ENCODE measurements around the gene SRL.

DNA sequence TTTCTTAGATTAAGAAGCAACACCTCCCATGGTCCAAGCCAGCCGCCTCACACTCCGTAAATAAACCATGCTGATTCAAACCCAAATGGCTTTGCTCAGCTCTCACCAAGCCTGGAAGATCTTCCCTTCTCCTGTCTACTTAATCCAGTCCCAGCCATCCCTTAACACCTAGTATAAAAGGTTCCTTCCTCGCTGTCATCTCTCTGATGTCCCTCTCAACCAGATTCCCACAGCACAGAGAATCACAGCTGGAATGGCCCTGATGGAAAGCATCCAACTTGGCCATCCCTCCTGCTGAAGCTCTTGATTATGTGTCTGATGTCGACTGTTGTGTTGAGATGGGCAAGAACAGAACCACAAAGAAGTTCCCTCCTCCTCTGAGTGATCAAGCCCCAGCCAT is 75.1 kb downstream of the SRL start:
- TF ChIP-seq POLR2AphosphoS5 (IDR thresholded peaks at IDR 0.05) (no peak), POLR2A (IDR thresholded peaks at IDR 0.05) (no peak), EP300 (IDR thresholded peaks at IDR 0.05) (no peak)
- TF ChIP-seq, protein P1, sequence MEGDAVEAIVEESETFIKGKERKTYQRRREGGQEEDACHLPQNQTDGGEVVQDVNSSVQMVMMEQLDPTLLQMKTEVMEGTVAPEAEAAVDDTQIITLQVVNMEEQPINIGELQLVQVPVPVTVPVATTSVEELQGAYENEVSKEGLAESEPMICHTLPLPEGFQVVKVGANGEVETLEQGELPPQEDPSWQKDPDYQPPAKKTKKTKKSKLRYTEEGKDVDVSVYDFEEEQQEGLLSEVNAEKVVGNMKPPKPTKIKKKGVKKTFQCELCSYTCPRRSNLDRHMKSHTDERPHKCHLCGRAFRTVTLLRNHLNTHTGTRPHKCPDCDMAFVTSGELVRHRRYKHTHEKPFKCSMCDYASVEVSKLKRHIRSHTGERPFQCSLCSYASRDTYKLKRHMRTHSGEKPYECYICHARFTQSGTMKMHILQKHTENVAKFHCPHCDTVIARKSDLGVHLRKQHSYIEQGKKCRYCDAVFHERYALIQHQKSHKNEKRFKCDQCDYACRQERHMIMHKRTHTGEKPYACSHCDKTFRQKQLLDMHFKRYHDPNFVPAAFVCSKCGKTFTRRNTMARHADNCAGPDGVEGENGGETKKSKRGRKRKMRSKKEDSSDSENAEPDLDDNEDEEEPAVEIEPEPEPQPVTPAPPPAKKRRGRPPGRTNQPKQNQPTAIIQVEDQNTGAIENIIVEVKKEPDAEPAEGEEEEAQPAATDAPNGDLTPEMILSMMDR (IDR thresholded peaks at IDR 0.05) = no peak
